ENCODE results near the gene FEZ2. TPM values are rescaled to one million over a fixed set of nuclear protein-coding genes. Genes with fewer than 3 reads are reported as not detected.

Gene FEZ2
- total RNA-seq, 1 donor from 2014 or later, result 60.4 TPM

DNA sequence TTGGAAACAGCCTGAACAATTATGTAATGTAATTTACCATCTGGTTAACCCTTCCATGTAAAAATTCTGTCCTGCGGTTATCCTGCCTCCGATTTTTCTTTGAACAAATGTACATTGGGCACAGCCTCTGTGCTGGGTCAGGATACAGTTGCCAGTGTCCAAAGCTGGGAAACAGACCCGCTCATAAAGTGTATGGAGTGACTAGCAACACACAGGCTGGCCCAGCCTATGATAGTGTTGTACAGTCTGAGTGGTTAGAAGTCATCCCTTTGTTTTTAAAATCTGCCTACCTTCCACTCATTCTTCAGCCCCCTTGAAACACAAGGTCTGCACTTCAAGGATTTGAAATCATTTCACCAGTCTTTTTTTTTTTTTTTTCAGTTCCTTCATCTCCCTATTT lies 50.1 kb downstream of the FEZ2 start:
- no peak for DNase-seq (ENCODE audit: low read depth)
- no peak overlapping the region for H3K4me3 ChIP-seq (ENCODE audit: low read depth, low read length)
- TF ChIP-seq, protein P1, sequence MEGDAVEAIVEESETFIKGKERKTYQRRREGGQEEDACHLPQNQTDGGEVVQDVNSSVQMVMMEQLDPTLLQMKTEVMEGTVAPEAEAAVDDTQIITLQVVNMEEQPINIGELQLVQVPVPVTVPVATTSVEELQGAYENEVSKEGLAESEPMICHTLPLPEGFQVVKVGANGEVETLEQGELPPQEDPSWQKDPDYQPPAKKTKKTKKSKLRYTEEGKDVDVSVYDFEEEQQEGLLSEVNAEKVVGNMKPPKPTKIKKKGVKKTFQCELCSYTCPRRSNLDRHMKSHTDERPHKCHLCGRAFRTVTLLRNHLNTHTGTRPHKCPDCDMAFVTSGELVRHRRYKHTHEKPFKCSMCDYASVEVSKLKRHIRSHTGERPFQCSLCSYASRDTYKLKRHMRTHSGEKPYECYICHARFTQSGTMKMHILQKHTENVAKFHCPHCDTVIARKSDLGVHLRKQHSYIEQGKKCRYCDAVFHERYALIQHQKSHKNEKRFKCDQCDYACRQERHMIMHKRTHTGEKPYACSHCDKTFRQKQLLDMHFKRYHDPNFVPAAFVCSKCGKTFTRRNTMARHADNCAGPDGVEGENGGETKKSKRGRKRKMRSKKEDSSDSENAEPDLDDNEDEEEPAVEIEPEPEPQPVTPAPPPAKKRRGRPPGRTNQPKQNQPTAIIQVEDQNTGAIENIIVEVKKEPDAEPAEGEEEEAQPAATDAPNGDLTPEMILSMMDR (conservative IDR thresholded peaks at IDR 0.05; ENCODE audit: low read depth, low read length), result no peak

DNA sequence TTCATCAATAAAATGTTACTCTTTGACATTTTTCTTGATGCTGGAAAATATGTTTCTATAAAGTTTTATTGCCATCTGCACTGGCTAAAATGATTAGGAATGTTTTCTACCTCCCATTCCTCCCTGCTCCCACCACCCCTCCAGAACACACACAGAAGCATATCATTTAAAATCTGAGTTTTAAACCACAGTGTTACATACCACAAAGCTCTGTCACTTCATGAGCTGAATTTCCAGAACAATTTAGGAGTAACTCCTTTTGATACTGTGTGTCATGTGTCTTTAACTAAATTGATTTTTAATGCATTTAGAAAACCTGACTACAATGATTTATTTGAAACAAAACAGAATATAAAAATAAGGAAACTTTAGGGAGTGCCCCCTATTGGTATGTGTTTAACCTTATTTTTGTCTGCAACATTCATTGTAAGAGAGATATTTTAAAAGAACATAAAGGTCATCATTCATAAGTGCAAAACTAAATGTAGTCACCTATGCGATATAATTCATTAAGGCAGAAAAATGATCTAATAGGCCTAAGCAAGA lies 52.0 kb downstream of the FEZ2 start:
- no peak for DNase-seq (ENCODE audit: low read depth)
- H3K4me3 ChIP-seq (ENCODE audit: low read depth, low read length), result no peak overlapping the region
- TF ChIP-seq, protein P1 (conservative IDR thresholded peaks at IDR 0.05; ENCODE audit: low read depth, low read length), result no peak

DNA sequence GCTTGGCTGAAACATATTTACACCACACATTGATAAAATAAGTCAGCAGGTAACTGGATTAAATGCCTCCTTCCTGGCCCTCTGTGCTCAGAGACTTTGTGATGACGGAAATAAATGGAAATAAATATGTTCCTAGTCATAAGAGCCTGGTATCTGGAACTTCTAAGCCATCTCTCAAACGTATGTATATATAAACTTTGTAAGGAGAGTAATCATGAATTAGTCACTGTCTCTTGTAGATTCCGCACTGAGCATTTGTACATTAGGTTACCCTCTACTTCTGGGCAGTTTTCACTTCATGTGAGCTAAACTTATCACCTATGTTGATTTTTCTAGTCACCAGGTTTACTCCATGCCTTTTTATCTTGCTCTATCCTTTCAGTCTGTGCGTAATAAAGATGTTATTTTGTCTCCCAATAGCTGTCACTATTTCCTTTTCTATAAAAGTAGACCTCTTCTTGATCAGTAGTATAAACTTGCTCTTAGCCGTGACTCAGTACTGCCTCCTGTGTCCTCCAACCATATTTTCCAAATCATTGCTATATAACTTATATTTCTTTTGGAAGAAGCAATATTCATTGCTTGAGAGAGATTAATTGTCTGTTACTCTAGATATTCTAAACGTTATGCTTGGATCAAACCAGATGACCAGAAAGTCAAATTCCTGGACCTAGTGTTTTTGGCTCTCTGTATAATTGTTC lies 53.2 kb downstream of the FEZ2 start:
- H3K4me3 ChIP-seq (ENCODE audit: low read depth, low read length), result no peak overlapping the region
- TF ChIP-seq, protein P1 (conservative IDR thresholded peaks at IDR 0.05; ENCODE audit: low read depth, low read length), result peak; percentile 48
- no peak for DNase-seq (ENCODE audit: low read depth)

DNA sequence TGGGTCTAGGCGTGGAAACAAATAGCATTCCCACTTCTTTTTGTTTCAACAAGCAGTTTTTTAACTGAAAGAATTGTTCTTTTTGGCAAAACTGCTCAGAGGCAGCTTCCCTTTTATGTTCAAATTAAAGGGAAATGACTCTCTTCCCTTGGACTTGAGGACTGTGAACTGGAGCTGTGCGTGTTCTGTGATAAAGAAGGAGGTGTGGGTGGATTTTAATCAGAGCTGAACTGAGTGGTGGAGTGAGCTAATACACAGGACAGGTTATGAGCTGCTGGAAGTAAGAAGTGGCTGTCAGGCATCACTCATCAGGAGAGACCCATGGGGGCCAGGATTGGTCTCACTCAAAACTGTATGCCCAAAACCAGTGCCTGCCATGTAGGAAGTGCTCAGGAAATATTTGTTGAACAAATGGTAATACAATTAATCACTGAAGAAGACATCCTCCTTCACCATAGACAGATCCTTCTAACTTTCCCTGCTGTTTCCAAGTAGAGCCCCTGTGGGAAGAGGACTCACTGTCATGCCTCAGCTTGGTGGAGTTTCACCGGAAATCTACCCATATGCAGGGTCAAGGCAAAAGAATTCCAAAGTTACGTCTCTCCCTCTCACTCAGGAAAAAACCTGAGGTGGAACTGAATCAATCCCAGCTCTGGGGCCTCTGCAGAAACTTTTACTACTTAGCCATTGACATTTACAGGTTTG lies 55.9 kb downstream of the FEZ2 start:
- DNase-seq (ENCODE audit: low read depth), result no peak
- TF ChIP-seq, protein P1 (conservative IDR thresholded peaks at IDR 0.05; ENCODE audit: low read depth, low read length), result no peak
- H3K4me3 ChIP-seq (ENCODE audit: low read depth, low read length), result no peak overlapping the region

DNA sequence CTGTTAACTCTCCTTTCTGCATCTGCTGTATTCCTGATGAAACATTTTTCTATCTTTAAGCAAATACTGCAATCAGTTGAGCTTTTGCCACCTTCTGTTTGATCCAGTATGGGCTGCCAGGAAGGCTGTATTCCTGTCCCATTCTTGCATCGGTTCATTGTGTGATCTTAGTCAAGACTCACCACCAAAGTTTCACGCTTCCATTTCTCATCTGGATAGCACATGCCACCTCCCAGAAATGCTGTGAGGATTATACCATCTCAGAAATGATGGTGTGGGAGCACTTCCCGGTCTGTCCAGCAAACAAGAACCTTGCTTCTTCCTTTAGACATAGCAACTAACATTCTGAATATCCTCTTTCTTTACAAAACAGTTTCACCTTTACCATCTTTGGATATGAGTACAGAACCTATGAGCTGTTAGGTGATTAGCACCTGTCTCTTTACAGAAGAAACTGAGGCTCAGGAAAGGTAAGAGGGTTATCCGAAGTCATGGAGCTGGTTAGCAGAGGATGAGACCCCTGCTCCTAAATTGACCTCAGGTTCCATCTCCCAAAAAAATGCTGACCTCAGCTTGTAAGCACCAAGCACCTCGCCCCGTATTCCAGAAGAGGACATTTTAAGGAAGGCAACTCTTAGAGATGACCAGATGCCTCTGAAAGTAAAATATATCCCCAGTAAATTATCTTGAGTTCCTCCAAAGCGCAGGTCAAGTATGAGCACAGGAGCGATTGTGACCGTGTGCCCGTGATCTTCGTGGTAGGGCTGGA lies 56.8 kb downstream of the FEZ2 start:
- DNase-seq (ENCODE audit: low read depth), result no peak
- H3K4me3 ChIP-seq (ENCODE audit: low read depth, low read length), result no peak overlapping the region
- TF ChIP-seq, protein P1 (conservative IDR thresholded peaks at IDR 0.05; ENCODE audit: low read depth, low read length), result no peak

DNA sequence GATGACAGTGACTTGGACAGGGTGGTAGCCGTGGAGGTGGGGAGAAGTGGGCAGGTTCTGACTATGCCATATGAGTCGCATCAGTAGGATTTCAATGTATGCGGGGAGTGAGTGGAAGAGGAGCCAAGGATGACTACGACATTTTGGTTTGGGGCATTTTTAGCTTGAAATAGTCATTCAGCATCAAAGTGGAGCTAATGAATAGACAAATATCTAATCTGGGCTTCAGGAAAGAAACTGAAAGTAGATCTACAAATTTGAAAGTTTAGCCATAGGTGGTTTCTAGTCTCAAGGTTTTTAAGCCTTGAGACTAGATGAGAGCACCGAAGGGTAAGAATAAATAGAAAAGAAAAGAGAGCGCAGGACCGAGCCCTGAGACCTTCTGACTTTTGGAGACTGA lies 58.3 kb downstream of the FEZ2 start:
- TF ChIP-seq, protein P1 (conservative IDR thresholded peaks at IDR 0.05; ENCODE audit: low read depth, low read length), result no peak
- no peak overlapping the region for H3K4me3 ChIP-seq (ENCODE audit: low read depth, low read length)
- no peak for DNase-seq (ENCODE audit: low read depth)

Data from epithelial cell of proximal tubule (primary cell).